Kidney (tissue), 14 donors: ENCODE measurements around the gene CYTH1. TPM values are rescaled to one million over a fixed set of nuclear protein-coding genes. Genes with fewer than 3 reads are reported as not detected.

Source experiments
- DNase-seq, 5 donors: peaks; one replicate each; pipeline ENCODE4 v3.0.0-alpha.2; 2013 to 2020
- FAIRE-seq: peaks from 2 replicates; lab custom pipeline; 2012; peaks lifted over from hg19 to GRCh38; lab: Jason Lieb, UNC
- H3K27ac ChIP-seq, 2 donors: one replicate each; pipeline ENCODE4 v1.7.0; 2013; ENCODE audit warnings: low read depth in 2 of 2, low read length in 2 of 2, inconsistent platforms in 1 of 2
- H3K27me3 ChIP-seq: one replicate; pipeline ENCODE4 v1.7.1; 2013; ENCODE audit warnings: low read length, inconsistent platforms; ENCODE audit not compliant: control insufficient read depth, insufficient read depth
- H3K36me3 ChIP-seq, 3 donors: one replicate each; pipeline versions ENCODE4 v1.7.0 to v1.7.1; 2013; ENCODE audit warnings: low read length in 3 of 3, control low read depth in 1 of 3, inconsistent platforms in 1 of 3; ENCODE audit not compliant: insufficient read depth in 3 of 3, control insufficient read depth in 2 of 3
- H3K4me1 ChIP-seq, 3 donors: one replicate each; pipeline versions ENCODE4 v1.7.0 to v1.7.1; 2013; ENCODE audit warnings: low read length in 3 of 3, inconsistent platforms in 1 of 3, low read depth in 1 of 3; ENCODE audit not compliant: control insufficient read depth in 2 of 3, insufficient read depth in 2 of 3
- H3K4me3 ChIP-seq, 3 donors: one replicate each; pipeline versions ENCODE4 v1.7.0 to v1.8.1; 2013; ENCODE audit warnings: low read length in 3 of 3, control low read depth in 1 of 3, inconsistent platforms in 1 of 3
- H3K9ac ChIP-seq, 3 donors: one replicate each; pipeline versions ENCODE4 v1.7.0 to v1.7.1; 2013; ENCODE audit warnings: low read length in 3 of 3, control low read depth in 1 of 3, inconsistent platforms in 1 of 3
- H3K9me3 ChIP-seq, 3 donors: one replicate each; pipeline versions ENCODE4 v1.7.0 to v1.7.1; 2013; ENCODE audit warnings: low read length in 3 of 3, control low read depth in 1 of 3, inconsistent platforms in 1 of 3; ENCODE audit not compliant: control insufficient read depth in 2 of 3, insufficient read depth in 1 of 3
- intact Hi-C: fragments of 100-400 bp; cut with DNase I; formaldehyde crosslinking; loops from one replicate; pipeline ENCODE4 v1.11.1; 2022
- polyA plus RNA-seq: library from polyadenylated mRNA; stranded (reverse); fragments of 350-450 nt; fragmentation: Illumina TruSeq; extraction: RNeasy Lipid Tissue Mini Kit (QIAGEN cat#74804); gene quantifications from one replicate; pipeline ENCODE4 v1.2.3, GENCODE V29; 2014; ENCODE audit warnings: low read depth, low replicate concordance; ENCODE audit not compliant: insufficient read depth
- total RNA-seq: library from RNA; stranded (reverse); fragmentation: NEBNext Ultra II Directional; extraction: Animal tissue kit (Norgen Biotek cat#: 25700); gene quantifications from one replicate; pipeline ENCODE4 v1.2.1, GENCODE V29; 2021
- TF ChIP-seq, protein P1 (sequence below): IDR thresholded peaks from 3 replicates; pipeline ENCODE4 v1.5.1; 2012; ENCODE audit warnings: mild to moderate bottlenecking, moderate library complexity, borderline replicate concordance; ENCODE audit not compliant: insufficient read depth; ENCODE audit errors: extremely low read depth
- donor health status: control.
- donor health status: control.
- donor health status: control.
- donor health status: control.
- donor health status: control.
- donor health status: DM: yes; HTN: yes; CAD: no.
- donor health status: Normal renal cell carcinoma (clear cell type).

The CYTH1 gene
- total and polyA plus RNA-seq, 2 donors from 2014 or later: 25.3 to 59.7 TPM

GRCh38 chr17:78815696-78816095 is 33.6 kb upstream of the CYTH1 start:
- TF ChIP-seq, protein P1, sequence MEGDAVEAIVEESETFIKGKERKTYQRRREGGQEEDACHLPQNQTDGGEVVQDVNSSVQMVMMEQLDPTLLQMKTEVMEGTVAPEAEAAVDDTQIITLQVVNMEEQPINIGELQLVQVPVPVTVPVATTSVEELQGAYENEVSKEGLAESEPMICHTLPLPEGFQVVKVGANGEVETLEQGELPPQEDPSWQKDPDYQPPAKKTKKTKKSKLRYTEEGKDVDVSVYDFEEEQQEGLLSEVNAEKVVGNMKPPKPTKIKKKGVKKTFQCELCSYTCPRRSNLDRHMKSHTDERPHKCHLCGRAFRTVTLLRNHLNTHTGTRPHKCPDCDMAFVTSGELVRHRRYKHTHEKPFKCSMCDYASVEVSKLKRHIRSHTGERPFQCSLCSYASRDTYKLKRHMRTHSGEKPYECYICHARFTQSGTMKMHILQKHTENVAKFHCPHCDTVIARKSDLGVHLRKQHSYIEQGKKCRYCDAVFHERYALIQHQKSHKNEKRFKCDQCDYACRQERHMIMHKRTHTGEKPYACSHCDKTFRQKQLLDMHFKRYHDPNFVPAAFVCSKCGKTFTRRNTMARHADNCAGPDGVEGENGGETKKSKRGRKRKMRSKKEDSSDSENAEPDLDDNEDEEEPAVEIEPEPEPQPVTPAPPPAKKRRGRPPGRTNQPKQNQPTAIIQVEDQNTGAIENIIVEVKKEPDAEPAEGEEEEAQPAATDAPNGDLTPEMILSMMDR: no peak
- H3K4me3 ChIP-seq: no peak overlapping the region
- no peak overlapping the region for H3K27ac ChIP-seq
- FAIRE-seq (no peak), DNase-seq (no peak)
- no peak overlapping the region for H3K9ac ChIP-seq
- intact Hi-C loops: no loop called here
- no peaks in the 10 kb centered on the region for H3K9me3 ChIP-seq
- no peaks in the 10 kb centered on the region for H3K4me1 ChIP-seq
- H3K27me3 ChIP-seq: no peaks in the 10 kb centered on the region
- peaks cover 13 to 77% (median 48%) of the 10 kb centered on the region in 3 donors for H3K36me3 ChIP-seq

- Histone ChIP-seq H3K27me3 (no peaks in the 10 kb centered on the region), H3K36me3 (peaks cover 10 to 81% (median 42%) of the 10 kb centered on the region in 3 donors), H3K9ac (no peak overlapping the region), H3K4me3 (no peak overlapping the region), H3K27ac (no peak overlapping the region), H3K9me3 (no peaks in the 10 kb centered on the region), H3K4me1 (no peaks in the 10 kb centered on the region)
- DNase-seq (no peak), FAIRE-seq (no peak)
- TF ChIP-seq, protein P1: no peak
- intact Hi-C loops: no loop called here
These were observed 30.8 kb upstream of the CYTH1 start for GRCh38 chr17:78812855-78813254.

- H3K9me3 ChIP-seq: no peaks in the 10 kb centered on the region
- H3K27me3 ChIP-seq: no peaks in the 10 kb centered on the region
- DNase-seq (no peak), FAIRE-seq (no peak)
- TF ChIP-seq, protein P1: no peak
- H3K36me3 ChIP-seq: peaks cover 2 to 62% (median 40%) of the 10 kb centered on the region in 3 donors
- intact Hi-C loops: no loop called here
- H3K4me3 ChIP-seq: no peak overlapping the region
- H3K4me1 ChIP-seq: no peaks in the 10 kb centered on the region
- H3K27ac ChIP-seq: no peak overlapping the region
- H3K9ac ChIP-seq: no peak overlapping the region
These were observed 26.1 kb upstream of the CYTH1 start for GRCh38 chr17:78808163-78808562.

GRCh38 chr17:78806451-78806850 is 24.4 kb upstream of the CYTH1 start:
- DNase-seq: no peak
- Histone ChIP-seq H3K27me3 (no peaks in the 10 kb centered on the region), H3K4me3 (no peak overlapping the region), H3K4me1 (no peaks in the 10 kb centered on the region), H3K36me3 (peaks cover 2 to 59% (median 39%) of the 10 kb centered on the region in 3 donors), H3K9ac (no peak overlapping the region), H3K9me3 (no peaks in the 10 kb centered on the region), H3K27ac (no peak overlapping the region)
- intact Hi-C loops: no loop called here
- no peak for FAIRE-seq
- TF ChIP-seq, protein P1: no peak
